GM12878 (cell line): ENCODE measurements around the gene HECTD2. TPM values are rescaled to one million over a fixed set of nuclear protein-coding genes. Genes with fewer than 3 reads are reported as not detected.

Experiments
- ATAC-seq: fragments of 200-7000 bp; cut with Tn5 transposase; 3 replicates; pipeline ENCODE4 v1.9.1; 2020; ENCODE audit warnings: mild to moderate bottlenecking, moderate library complexity
- BruUV-seq: library from RNA; stranded (reverse); fragments of 400-500 nt; replicated peaks from 2 replicates; lab custom pipeline; 2021; lab: Mats Ljungman, UMichigan
- CTCF ChIA-PET: fragments of 300-600 bp; sonication (Branson Sonifier 250); formaldehyde crosslinking; extraction: SDS; loops from one replicate; lab custom pipeline; 2021; ENCODE audit warnings: inconsistent platforms; lab: Yijun Ruan, JAX
- POLR2A ChIA-PET: fragments of 350-600 bp; formaldehyde crosslinking; extraction: SDS; loops from one replicate; lab custom pipeline; 2021; ENCODE audit warnings: inconsistent platforms; lab: Charles Lee
- RAD21 ChIA-PET: fragments of 300-600 bp; sonication (Branson Sonifier 250); formaldehyde crosslinking; loops from one replicate; lab custom pipeline; 2023; ENCODE audit warnings: antibody characterized with exemption; ENCODE audit not compliant: unreplicated experiment; lab: Charles Lee
- SMC1A ChIA-PET: fragments of 300-600 bp; sonication (Branson Sonifier 250); formaldehyde crosslinking; loops from one replicate; lab custom pipeline; 2023; ENCODE audit not compliant: unreplicated experiment, uncharacterized antibody; lab: Charles Lee
- DNase-seq: peaks from one replicate; pipeline ENCODE4 v3.0.0-alpha.2; 2011; ENCODE audit warnings: low read depth, low spot score
- FAIRE-seq: peaks from 3 replicates; lab custom pipeline; 2011; peaks lifted over from hg19 to GRCh38; lab: Jason Lieb, UNC
- H2AFZ ChIP-seq: 2 replicates; pipeline ENCODE4 v1.6.0; 2011; ENCODE audit warnings: low read depth, low read length, control low read depth; ENCODE audit not compliant: control insufficient read depth
- H3K27ac ChIP-seq: 2 replicates; pipeline ENCODE4 v1.5.1; 2011; ENCODE audit warnings: control low read depth; ENCODE audit not compliant: control insufficient read depth, insufficient read depth
- H3K27me3 ChIP-seq, 2 experiments: replicated peaks in 1 of 2; 2 replicates each; pipeline versions ENCODE4 v1.6.0 to v1.6.1; 2011; ENCODE audit warnings: low read length in 1 of 2; ENCODE audit not compliant: control insufficient read depth in 2 of 2, insufficient read depth in 2 of 2
- H3K36me3 ChIP-seq, 2 experiments: 2 replicates each; pipeline ENCODE4 v1.5.1; 2011; ENCODE audit warnings: low read length in 1 of 2; ENCODE audit not compliant: control insufficient read depth in 2 of 2, insufficient read depth in 2 of 2
- H3K4me1 ChIP-seq: 2 replicates; pipeline ENCODE4 v1.6.1; 2011; ENCODE audit warnings: mild to moderate bottlenecking, low read length, moderate library complexity, mixed read lengths; ENCODE audit not compliant: control insufficient read depth, insufficient read depth
- H3K4me2 ChIP-seq: 2 replicates; pipeline ENCODE4 v1.6.0; 2011; ENCODE audit warnings: control low read depth; ENCODE audit not compliant: control insufficient read depth, insufficient read depth
- H3K4me3 ChIP-seq: fragments of 200-600 bp; sonication (generic); 2 replicates; pipeline ENCODE4 v1.5.1; 2016
- H3K79me2 ChIP-seq: 2 replicates; pipeline ENCODE4 v1.6.0; 2011; ENCODE audit warnings: low read length; ENCODE audit not compliant: control insufficient read depth, insufficient read depth
- H3K9ac ChIP-seq: 2 replicates; pipeline ENCODE4 v1.8.0; 2011; ENCODE audit warnings: low read length, control low read depth, mixed read lengths; ENCODE audit not compliant: control insufficient read depth, insufficient read depth
- H3K9me3 ChIP-seq: replicated peaks from 3 replicates; pipeline ENCODE4 v1.5.1; 2011; ENCODE audit warnings: mild to moderate bottlenecking, low read length; ENCODE audit not compliant: control insufficient read depth, insufficient read depth
- H4K20me1 ChIP-seq: 2 replicates; pipeline ENCODE4 v1.6.0; 2011; ENCODE audit not compliant: control insufficient read depth, insufficient read depth
- SPI1 ChIP-seq: IDR thresholded peaks from 2 replicates; pipeline ENCODE4 v1.6.1; 2011; ENCODE audit warnings: low read depth, mild to moderate bottlenecking, low read length, moderate library complexity, borderline replicate concordance; ENCODE audit not compliant: insufficient read depth
- SRF ChIP-seq, 2 experiments: IDR thresholded peaks; 2 replicates each; pipeline ENCODE4 v1.6.1; 2011; ENCODE audit warnings: low read depth in 2 of 2, low read length in 2 of 2, mild to moderate bottlenecking in 1 of 2, moderate library complexity in 1 of 2
- TARDBP ChIP-seq: IDR thresholded peaks from 2 replicates; pipeline ENCODE4 v1.6.1; 2016; ENCODE audit warnings: borderline replicate concordance
- WGBS: methylation state at CpG from one replicate; pipeline ENCODE4 v1.1.6; 2016; ENCODE audit warnings: low lambda C conversion rate; ENCODE audit not compliant: insufficient replicate concordance, insufficient coverage; ENCODE audit errors: missing lambda C conversion rate; 5-methylcytosine and 5-hydroxymethylcytosine counted together
- in situ Hi-C: fragments of 300-500 bp; cut with MboI; formaldehyde crosslinking; loops from 9 replicates; pipeline ENCODE4 v1.14.3; 2018; ENCODE audit warnings: mixed read lengths
- intact Hi-C: fragments of 100-400 bp; cut with micrococcal nuclease; formaldehyde crosslinking; loops from one replicate; pipeline ENCODE4 v1.14.2; 2022; ENCODE audit not compliant: unreplicated experiment
- polyA plus RNA-seq, 11 experiments: library from polyadenylated mRNA; depleted of rRNA in 4 of 11; unstranded in 6 of 11; stranded (reverse) in 5 of 11; fragments of >200 nt; fragmentation: Nextera tagmentation in 4 of 11; fragmentation: Illumina TruSeq in 1 of 11; extraction: Ambion mirVana in 4 of 11; extraction: Trizol in 1 of 11; gene quantifications; 1 replicate in 1 of 11; 2 replicates in 10 of 11; pipeline versions ENCODE4 v1.2.1 to v1.2.3, GENCODE V29; 2011 to 2016; ENCODE audit warnings: inconsistent platforms in 2 of 11, missing spikeins in 2 of 11, low read depth in 1 of 11
- total RNA-seq, 4 experiments: library from RNA; depleted of rRNA in 3 of 4; stranded (reverse); fragments of >200 nt in 3 of 4; fragmentation: Illumina TruSeq in 1 of 4; extraction: Trizol in 1 of 4; gene quantifications; 2 replicates each; pipeline versions ENCODE4 v1.2.1 to v1.2.3, GENCODE V29; 2013 to 2021

HECTD2 gene
- total and polyA plus RNA-seq, 10 of the 15 experiments (the other 5 are each of a cell fraction or from before 2014, with no cell fraction given) = 0.87 to 3.0 (median 1.7) TPM

DNA sequence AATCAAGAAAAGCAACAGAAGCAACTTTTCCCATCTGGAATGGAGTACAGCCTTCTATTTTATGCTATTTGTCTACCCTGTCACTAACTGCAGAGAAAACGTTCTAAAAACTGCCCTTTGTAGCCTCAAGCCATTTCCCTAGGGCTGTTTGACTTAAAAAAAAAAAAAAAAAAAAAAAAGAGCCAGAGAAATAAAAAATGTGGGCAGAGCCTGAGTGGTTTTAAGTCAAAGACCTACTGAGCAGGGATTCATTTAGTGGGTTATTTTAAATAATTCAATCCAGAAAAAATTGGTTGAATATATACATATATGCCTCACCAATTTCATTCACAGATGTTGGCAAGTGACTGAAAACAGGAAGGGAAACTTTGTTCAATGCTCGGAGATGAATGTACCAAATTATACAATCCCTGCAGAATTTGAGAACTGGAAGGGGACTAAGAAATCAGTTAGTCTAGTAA, 147.5 kb downstream of the HECTD2 start:
- WGBS = 0% methylated on average over 2 of the region's 2 CpGs
- ChIA-PET SMC1A (no interaction called here), CTCF (no interaction called here), RAD21 (no interaction called here), POLR2A (no interaction called here)
- no peaks in the 10 kb centered on the region for H3K36me3 ChIP-seq
- H2AFZ ChIP-seq = no peak overlapping the region
- DNase-seq (no peak), ATAC-seq (peak; percentile 47), FAIRE-seq (no peak)
- no peaks in the 10 kb centered on the region for H3K4me1 ChIP-seq
- H3K27me3 ChIP-seq = no peaks in the 10 kb centered on the region
- H3K4me3 ChIP-seq = no peak overlapping the region
- in situ Hi-C loops (no loop called here), intact Hi-C loops (no loop called here)
- H3K79me2 ChIP-seq = no peaks in the 10 kb centered on the region
- no peak for TF ChIP-seq TARDBP
- TF ChIP-seq SPI1 = peak; percentile 66; the same call in 1 of the 2 replicates
- no TSS peak for BruUV-seq
- no peaks in the 10 kb centered on the region for H4K20me1 ChIP-seq
- no peak overlapping the region for H3K9ac ChIP-seq
- no peak overlapping the region for H3K27ac ChIP-seq
- no peak overlapping the region for H3K4me2 ChIP-seq
- H3K9me3 ChIP-seq = no peaks in the 10 kb centered on the region; the same call in 2 of the 3 replicates

DNA sequence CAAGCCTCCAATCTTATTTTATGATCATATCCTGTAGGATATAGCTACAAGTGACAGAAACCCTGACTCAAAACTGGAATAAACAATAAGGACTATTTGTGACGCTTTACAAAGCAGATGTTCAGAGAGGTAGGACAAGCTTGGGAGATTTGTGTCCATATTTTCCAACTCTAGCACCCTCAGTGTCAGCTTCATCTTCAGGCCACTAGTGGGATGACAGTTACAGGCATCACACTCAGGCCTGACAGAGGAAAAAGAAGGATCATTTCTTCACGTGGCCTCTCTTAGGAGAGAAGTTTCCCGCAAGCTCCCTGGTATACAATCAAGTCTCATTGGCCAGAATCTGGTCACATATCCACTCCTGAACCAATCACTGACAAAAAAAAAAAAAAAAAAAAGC, 148.3 kb downstream of the HECTD2 start:
- no peak overlapping the region for H3K27ac ChIP-seq
- H3K4me1 ChIP-seq = no peaks in the 10 kb centered on the region
- H3K79me2 ChIP-seq = no peaks in the 10 kb centered on the region
- no peaks in the 10 kb centered on the region for H4K20me1 ChIP-seq
- no peak for TF ChIP-seq SRF (IDR thresholded peaks at IDR 0.05; ENCODE audit: low read depth in 2 of 2, low read length in 2 of 2)
- POLR2A ChIA-PET = no interaction called here
- CTCF ChIA-PET = interaction anchor here (0.6 kb wide), 1 partner anchor 14 kb away, joined by 4 read pairs; no protein-coding TSS in a partner anchor
- no peak overlapping the region for H3K4me3 ChIP-seq
- DNase-seq (no peak), ATAC-seq (no peak), FAIRE-seq (no peak)
- no TSS peak for BruUV-seq
- SMC1A ChIA-PET = interaction anchor here (0.6 kb wide), 1 partner anchor 60 kb away, joined by 4 read pairs; no protein-coding TSS in a partner anchor
- RAD21 ChIA-PET = no interaction called here
- intact Hi-C loops = no loop called here
- H3K36me3 ChIP-seq = no peaks in the 10 kb centered on the region
- H2AFZ ChIP-seq = no peak overlapping the region
- H3K4me2 ChIP-seq = no peak overlapping the region
- H3K27me3 ChIP-seq = no peaks in the 10 kb centered on the region
- no peaks in the 10 kb centered on the region; the same call in 2 of the 3 replicates for H3K9me3 ChIP-seq
- in situ Hi-C loops = no loop called here
- 45% methylated on average over 3 of the region's 3 CpGs for WGBS
- no peak overlapping the region for H3K9ac ChIP-seq
